ES-I3 (cell line): ENCODE results near the gene SFN.
"Not testable (repeated sequence)": the region's sequence is repeated elsewhere in the genome, so short reads cannot be mapped to it uniquely, and the experiment has no call there.

Experiments
- H3K36me3 ChIP-seq: 2 replicates; pipeline ENCODE4 v1.6.1; 2013; ENCODE audit warnings: mild to moderate bottlenecking, low read length, control low read depth, moderate library complexity; ENCODE audit not compliant: insufficient read depth
- H3K4me1 ChIP-seq: 2 replicates; pipeline ENCODE4 v1.6.1; 2013; ENCODE audit warnings: mild to moderate bottlenecking, control low read depth, low read length; ENCODE audit not compliant: insufficient read depth
- H3K9ac ChIP-seq: 2 replicates; pipeline ENCODE4 v1.6.1; 2013; ENCODE audit warnings: low read depth, mild to moderate bottlenecking, low read length, moderate library complexity
- H3K9me3 ChIP-seq: 2 replicates; pipeline ENCODE4 v1.6.1; 2013; ENCODE audit warnings: mild to moderate bottlenecking, low read length, moderate library complexity; ENCODE audit not compliant: control insufficient read depth, insufficient read depth

The SFN gene

DNA sequence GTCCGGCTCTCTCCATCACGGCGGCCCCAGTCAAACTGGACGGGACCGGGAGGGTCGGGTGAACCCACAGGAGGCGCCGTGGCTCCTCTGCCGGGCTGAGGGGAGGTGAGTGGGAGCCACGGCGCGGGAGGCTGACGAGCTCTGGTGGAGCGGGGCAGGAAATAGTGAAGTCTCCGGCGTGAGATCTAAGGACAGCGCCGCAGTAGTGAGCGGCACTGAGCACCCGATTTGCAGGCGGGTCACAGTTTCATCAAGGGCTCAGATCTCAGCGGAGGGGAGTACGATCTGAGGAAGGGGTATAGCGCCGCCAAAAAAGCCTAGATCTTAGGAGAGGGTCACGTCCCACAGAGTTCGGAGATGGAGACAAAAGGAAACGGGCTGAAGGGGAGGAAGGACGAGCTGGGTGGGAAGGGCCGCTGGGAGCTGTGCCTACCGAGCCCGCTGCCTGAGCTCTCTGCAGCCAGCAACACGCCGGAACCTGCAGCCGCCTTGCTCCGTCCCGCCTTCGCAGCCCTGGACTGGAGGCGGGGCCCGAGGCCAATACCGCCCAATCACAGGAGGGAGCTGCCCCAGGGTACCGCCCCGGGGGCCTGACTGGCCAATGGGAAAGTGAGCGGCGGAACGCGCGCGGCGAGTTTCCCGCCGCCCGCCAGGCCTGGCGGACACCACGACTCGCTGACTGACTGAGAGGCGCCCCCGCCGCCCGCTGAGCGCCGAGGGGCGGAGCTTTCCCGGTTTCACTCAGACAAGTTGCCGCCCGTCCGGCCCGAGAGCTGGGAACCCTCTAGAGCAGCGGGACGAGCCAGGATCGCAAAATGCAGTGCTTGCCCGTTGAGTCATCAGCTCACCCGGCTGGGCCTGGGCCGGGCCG, 1.9 kb downstream of the SFN start:
- H3K9me3 ChIP-seq = no peaks in the 10 kb centered on the region
- no peaks in the 10 kb centered on the region for H3K36me3 ChIP-seq
- peak overlapping the region; percentile 82 for H3K9ac ChIP-seq
- H3K4me1 ChIP-seq = peaks cover 23% of the 10 kb centered on the region

DNA sequence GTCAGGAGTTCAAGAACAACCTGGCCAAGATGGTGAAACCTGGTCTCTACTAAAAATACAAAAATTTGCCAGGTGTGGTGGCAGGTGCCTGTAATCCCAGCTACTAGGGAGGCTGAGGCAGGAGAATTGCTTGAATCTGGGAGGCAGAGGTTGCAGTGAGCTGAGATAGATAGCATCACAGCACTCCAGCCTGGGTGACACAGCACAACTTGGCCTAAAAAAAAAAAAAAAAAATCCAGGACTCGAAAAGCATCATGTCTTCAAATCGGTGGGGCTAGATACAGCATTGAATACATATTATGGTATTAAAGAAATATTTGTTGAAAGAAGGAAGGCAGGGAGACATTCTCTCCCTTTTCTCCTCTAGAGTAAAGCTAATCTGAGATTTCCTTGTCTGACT, 10.1 kb downstream of the SFN start:
- not testable (repeated sequence) for H3K9ac ChIP-seq, H3K36me3 ChIP-seq, H3K9me3 ChIP-seq
- H3K4me1 ChIP-seq = peaks cover 18% of the 10 kb centered on the region

DNA sequence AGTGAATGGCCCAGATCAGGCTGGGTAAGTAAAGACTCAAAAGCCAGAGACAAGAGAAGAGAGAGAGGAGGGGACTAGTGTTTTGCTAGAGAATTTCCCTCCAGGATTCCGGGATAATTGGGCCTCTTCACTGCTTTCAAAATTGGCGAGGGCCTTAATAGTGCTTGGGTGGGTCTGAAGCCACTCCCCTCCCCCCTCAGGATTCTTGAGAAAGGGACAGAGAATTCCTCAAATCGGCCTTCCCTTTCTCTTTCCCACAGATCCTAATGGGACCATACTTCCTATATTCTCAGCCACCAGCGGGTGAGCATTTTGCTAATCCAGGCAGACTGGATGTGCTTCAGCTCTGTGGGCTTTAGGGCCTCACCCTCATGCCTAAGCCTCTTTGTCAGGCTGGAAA, 11.9 kb downstream of the SFN start:
- Histone ChIP-seq H3K9ac (no peak overlapping the region), H3K9me3 (no peaks in the 10 kb centered on the region), H3K36me3 (peaks cover 5% of the 10 kb centered on the region; the same call in 1 of the 2 replicates), H3K4me1 (peaks cover 18% of the 10 kb centered on the region)

- Histone ChIP-seq H3K9me3 (no peaks in the 10 kb centered on the region), H3K4me1 (peaks cover 11% of the 10 kb centered on the region), H3K9ac (no peak overlapping the region), H3K36me3 (peaks cover 8% of the 10 kb centered on the region)
Observed at GRCh38 chr1:26877326-26877725, 14.4 kb downstream of the SFN start.

DNA sequence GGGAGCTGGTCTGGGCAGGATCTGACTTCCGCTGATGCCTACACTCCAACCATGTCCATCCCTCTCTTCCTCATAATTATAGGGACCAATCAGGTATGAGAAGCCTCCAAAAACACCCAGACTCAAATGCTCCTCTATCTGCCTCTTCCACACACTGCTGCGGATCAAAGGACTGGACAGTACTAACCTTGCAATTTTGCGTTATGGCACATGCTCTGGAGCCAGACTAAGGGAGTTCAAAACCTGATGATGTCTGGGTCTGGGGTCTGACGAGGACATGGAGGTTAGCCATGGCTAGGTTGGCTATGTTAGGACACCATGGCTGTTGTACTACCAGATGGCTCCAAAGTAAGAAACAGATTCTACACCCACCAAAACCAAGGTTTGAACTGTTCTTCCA, 16.8 kb downstream of the SFN start:
- Histone ChIP-seq H3K9me3 (no peaks in the 10 kb centered on the region), H3K36me3 (peaks cover 15% of the 10 kb centered on the region), H3K9ac (no peak overlapping the region), H3K4me1 (peaks cover 7% of the 10 kb centered on the region)

- H3K4me1 ChIP-seq, H3K9me3 ChIP-seq, H3K9ac ChIP-seq: not testable (repeated sequence)
- peaks cover 22% of the 10 kb centered on the region for H3K36me3 ChIP-seq
Observed at GRCh38 chr1:26881611-26882010, 18.7 kb downstream of the SFN start.

DNA sequence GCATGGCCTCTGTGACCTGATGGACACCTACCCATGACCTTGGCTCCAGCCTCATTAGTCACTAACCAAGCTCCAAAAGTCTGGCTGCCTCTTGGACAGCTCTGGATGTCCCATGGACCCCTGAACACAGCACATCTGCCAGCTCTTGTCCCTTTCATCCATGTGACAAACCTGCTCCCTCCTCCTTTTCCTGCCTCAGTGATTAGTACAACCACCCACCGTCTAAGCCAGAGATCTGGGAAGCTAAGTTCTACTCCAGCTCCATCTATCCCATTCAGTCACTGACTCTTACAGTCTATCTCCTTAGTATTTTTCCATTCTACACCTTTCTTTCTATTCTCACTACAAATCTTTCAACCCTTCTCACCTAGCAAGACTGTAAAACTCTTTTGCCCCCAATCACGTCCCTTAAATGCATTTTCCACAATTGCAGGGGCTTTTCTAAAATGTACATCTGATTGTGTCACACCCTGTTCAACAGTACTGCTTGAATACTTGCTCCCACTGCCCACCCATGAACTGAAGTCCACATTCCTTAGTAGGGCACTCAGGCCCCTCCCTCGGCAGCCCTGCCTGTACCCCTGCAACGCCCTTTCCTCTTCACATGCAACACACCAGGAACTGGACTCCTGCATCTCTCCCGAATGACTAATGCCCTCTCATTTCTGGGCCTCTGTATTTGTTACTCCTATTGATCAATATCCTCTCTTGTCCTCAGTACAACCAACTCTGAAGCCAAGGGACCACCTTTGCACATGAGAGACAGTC, 19.9 kb downstream of the SFN start:
- Histone ChIP-seq H3K9ac (no peak overlapping the region), H3K9me3 (no peaks in the 10 kb centered on the region), H3K36me3 (peaks cover 17% of the 10 kb centered on the region), H3K4me1 (no peaks in the 10 kb centered on the region)

GRCh38 chr1:26887125-26887524, 24.2 kb downstream of the SFN start:
- Histone ChIP-seq H3K36me3 (peaks cover 16% of the 10 kb centered on the region), H3K4me1 (no peaks in the 10 kb centered on the region; the same call in 1 of the 2 replicates), H3K9ac (no peak overlapping the region), H3K9me3 (no peaks in the 10 kb centered on the region)

- no peaks in the 10 kb centered on the region; the same call in 1 of the 2 replicates for H3K4me1 ChIP-seq
- H3K9ac ChIP-seq = no peak overlapping the region
- H3K9me3 ChIP-seq = no peaks in the 10 kb centered on the region
- H3K36me3 ChIP-seq = peaks cover 16% of the 10 kb centered on the region
Observed at GRCh38 chr1:26888231-26888630, 25.3 kb downstream of the SFN start.

DNA sequence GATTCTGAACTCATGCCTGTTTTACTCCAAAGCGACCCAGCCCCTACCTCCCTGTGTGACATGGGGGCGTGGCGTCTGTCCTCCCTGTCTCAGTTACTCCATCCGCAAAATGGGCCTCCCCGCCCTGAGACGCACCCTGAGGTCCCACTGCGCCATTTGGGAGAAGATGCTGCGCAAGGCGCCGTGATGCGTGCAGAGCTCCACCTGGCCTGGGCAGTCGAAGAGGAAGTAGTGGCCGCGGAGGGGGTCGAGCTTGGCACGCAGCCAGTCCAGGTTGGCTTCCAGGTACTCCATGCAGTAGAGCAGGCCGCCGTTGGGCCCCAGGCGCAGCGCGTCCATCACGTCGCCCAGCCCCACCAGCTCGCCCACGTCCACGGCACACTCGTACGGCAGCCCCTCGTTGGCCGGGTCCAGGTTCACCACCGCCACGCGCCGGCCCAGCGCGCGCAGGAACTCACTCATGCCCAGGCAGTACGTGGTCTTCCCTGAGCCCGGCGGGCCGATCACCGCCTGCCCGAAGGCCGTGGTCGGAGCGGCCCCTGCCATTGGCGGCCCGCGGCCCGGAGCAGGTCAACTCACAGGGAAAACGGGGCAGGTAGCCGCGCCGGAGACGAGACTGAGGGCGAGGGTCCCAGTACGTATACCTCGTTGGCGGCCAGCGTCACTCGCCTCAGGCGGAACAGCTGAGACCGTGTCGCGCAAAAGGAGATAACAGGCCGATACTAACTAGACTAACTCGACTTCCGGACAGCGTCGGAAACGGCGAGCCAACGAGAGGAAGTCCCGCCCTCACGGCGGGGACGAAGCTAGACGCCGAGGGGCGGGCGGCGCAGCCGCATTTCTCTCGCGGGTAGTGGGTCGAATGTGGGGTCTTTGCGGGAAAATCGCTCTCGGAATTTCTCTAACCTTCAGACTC, 26.9 kb downstream of the SFN start, which contains the start of gene GPN2:
Gene GPN2 (minus strand): TSS at position 733 of the 916 bp plus-strand sequence. CDS start 187 bp downstream, at position 546.
- Histone ChIP-seq H3K9ac (peak within 1 kb of the TSS; percentile 90), H3K4me1 (no peaks in the 10 kb centered on the region; the same call in 1 of the 2 replicates), H3K9me3 (no peaks in the 10 kb centered on the region), H3K36me3 (peaks cover 10% of the 10 kb centered on the region; the same call in 1 of the 2 replicates)

- Histone ChIP-seq H3K9me3 (no peaks in the 10 kb centered on the region), H3K9ac (peak overlapping the region; percentile 90), H3K4me1 (no peaks in the 10 kb centered on the region; the same call in 1 of the 2 replicates), H3K36me3 (peaks cover 8% of the 10 kb centered on the region; the same call in 1 of the 2 replicates)
Observed at GRCh38 chr1:26890467-26890796, 27.5 kb downstream of the SFN start.

GRCh38 chr1:26894263-26894662, 31.3 kb downstream of the SFN start:
- Histone ChIP-seq H3K4me1 (peaks cover 2% of the 10 kb centered on the region; the same call in 1 of the 2 replicates), H3K9me3 (no peaks in the 10 kb centered on the region), H3K36me3 (peaks cover 3% of the 10 kb centered on the region; the same call in 1 of the 2 replicates), H3K9ac (no peak overlapping the region)

DNA sequence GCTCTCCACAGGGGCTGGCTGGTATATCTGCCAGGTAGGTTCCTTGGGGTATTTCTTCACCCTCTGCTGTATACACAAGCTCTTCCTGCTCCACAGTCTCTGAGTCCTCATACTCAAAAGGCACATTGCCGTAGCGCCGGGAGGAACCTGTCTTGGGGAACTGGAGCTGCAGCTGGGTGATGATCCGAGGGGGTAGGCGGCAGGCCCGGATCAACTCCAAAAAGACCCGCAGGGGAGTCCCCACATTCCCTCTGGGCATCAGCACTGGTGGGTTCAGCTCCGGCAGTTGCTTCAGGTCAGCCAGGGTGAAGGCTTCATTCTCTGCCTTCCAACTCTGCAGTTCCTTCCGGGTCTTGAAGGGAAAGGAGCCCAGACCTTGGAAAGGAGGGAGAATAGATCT, 34.4 kb downstream of the SFN start:
- no peak overlapping the region for H3K9ac ChIP-seq
- H3K36me3 ChIP-seq = peaks cover 3% of the 10 kb centered on the region; the same call in 1 of the 2 replicates
- H3K9me3 ChIP-seq = no peaks in the 10 kb centered on the region
- peaks cover 5% of the 10 kb centered on the region; the same call in 1 of the 2 replicates for H3K4me1 ChIP-seq
